ENCODE data around the gene BMP10. TPM values are rescaled to one million over a fixed set of nuclear protein-coding genes. Genes with fewer than 3 reads are reported as not detected.

The BMP10 gene
- total RNA-seq, 1 experiment from 2014 or later, result not detected

GRCh38 chr2:68906716-68907115, 35.5 kb upstream of the BMP10 start:
- intact Hi-C loops (cut with micrococcal nuclease; ENCODE audit: unreplicated experiment), result loop anchor here (5.0 kb wide), 1 partner anchor 444 kb away; no protein-coding TSS in a partner anchor
- BruUV-seq (replicated peaks), result no TSS peak
- TF ChIP-seq EZH2 (IDR thresholded peaks at IDR 0.05; ENCODE audit: borderline replicate concordance, low read depth, low read length, poor library complexity, severe bottlenecking) (no peak), CTCF (conservative IDR thresholded peaks at IDR 0.05; ENCODE audit: low read depth, low read length) (no peak)
- H3K36me3 ChIP-seq (ENCODE audit: insufficient read depth, low read length, poor library complexity, severe bottlenecking), result no peaks in the 10 kb centered on the region
- no peak overlapping the region for H3K27ac ChIP-seq (ENCODE audit: low read depth, low read length, poor library complexity, severe bottlenecking)
- no peak overlapping the region for H3K4me3 ChIP-seq (ENCODE audit: low read depth, low read length, poor library complexity, severe bottlenecking)
- peaks cover 2% of the 10 kb centered on the region for H3K9me3 ChIP-seq (ENCODE audit: low read depth, low read length, poor library complexity, severe bottlenecking)
- peaks cover 19% of the 10 kb centered on the region for H3K4me1 ChIP-seq (ENCODE audit: insufficient read depth, low read length, poor library complexity, severe bottlenecking)
- CTCF ChIA-PET, result no interaction called here
- no peaks in the 10 kb centered on the region for H3K27me3 ChIP-seq (replicated peaks; ENCODE audit: insufficient read depth, low read depth, low read length, poor library complexity)
- no peak for DNase-seq (ENCODE audit: low spot score)
- POLR2A ChIA-PET (ENCODE audit: low non-redundant PET), result no interaction called here

DNA sequence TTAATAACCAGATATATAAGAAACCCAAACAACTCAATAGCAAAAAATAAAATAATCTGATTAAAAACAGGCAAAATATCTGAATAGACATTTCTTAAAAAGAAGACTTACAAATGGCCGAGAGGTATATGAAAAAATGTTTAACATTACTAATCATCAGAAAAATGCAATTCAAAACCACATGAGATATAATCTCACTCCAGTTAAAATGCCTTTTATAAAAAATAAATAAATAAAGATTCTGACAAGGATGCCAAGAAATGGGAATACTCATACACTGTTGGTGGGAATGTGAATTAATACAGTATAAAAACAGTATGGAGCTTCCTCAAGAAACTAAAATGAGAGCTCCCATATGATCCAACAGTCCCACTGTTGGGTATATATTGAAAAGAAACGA, 33.9 kb upstream of the BMP10 start:
- Histone ChIP-seq H3K36me3 (ENCODE audit: insufficient read depth, low read length, poor library complexity, severe bottlenecking) (no peaks in the 10 kb centered on the region), H3K4me1 (ENCODE audit: insufficient read depth, low read length, poor library complexity, severe bottlenecking) (peaks cover 19% of the 10 kb centered on the region), H3K27ac (ENCODE audit: low read depth, low read length, poor library complexity, severe bottlenecking) (no peak overlapping the region), H3K27me3 (replicated peaks; ENCODE audit: insufficient read depth, low read depth, low read length, poor library complexity) (no peaks in the 10 kb centered on the region), H3K9me3 (ENCODE audit: low read depth, low read length, poor library complexity, severe bottlenecking) (peaks cover 7% of the 10 kb centered on the region), H3K4me3 (ENCODE audit: low read depth, low read length, poor library complexity, severe bottlenecking) (no peak overlapping the region)
- no TSS peak for BruUV-seq (replicated peaks)
- intact Hi-C loops (cut with micrococcal nuclease; ENCODE audit: unreplicated experiment), result loop anchor here (5.0 kb wide), 1 partner anchor 443 kb away; no protein-coding TSS in a partner anchor
- TF ChIP-seq CTCF (conservative IDR thresholded peaks at IDR 0.05; ENCODE audit: low read depth, low read length) (no peak), EZH2 (IDR thresholded peaks at IDR 0.05; ENCODE audit: borderline replicate concordance, low read depth, low read length, poor library complexity, severe bottlenecking) (no peak)
- POLR2A ChIA-PET (ENCODE audit: low non-redundant PET), result no interaction called here
- no peak for DNase-seq (ENCODE audit: low spot score)
- CTCF ChIA-PET, result no interaction called here

GRCh38 chr2:68901561-68901960, 30.4 kb upstream of the BMP10 start:
- H3K4me1 ChIP-seq (ENCODE audit: insufficient read depth, low read length, poor library complexity, severe bottlenecking), result peaks cover under 1% of the 10 kb centered on the region
- DNase-seq (ENCODE audit: low spot score), result no peak
- intact Hi-C loops (cut with micrococcal nuclease; ENCODE audit: unreplicated experiment), result no loop called here
- CTCF ChIA-PET, result interaction anchor here (0.6 kb wide), 1 partner anchor 424 kb away, joined by 4 read pairs; no protein-coding TSS in a partner anchor
- no peak overlapping the region for H3K27ac ChIP-seq (ENCODE audit: low read depth, low read length, poor library complexity, severe bottlenecking)
- POLR2A ChIA-PET (ENCODE audit: low non-redundant PET), result no interaction called here
- peaks cover 7% of the 10 kb centered on the region for H3K9me3 ChIP-seq (ENCODE audit: low read depth, low read length, poor library complexity, severe bottlenecking)
- H3K27me3 ChIP-seq (replicated peaks; ENCODE audit: insufficient read depth, low read depth, low read length, poor library complexity), result no peaks in the 10 kb centered on the region
- no peak overlapping the region for H3K4me3 ChIP-seq (ENCODE audit: low read depth, low read length, poor library complexity, severe bottlenecking)
- TF ChIP-seq CTCF (conservative IDR thresholded peaks at IDR 0.05; ENCODE audit: low read depth, low read length), result no peak
- TF ChIP-seq EZH2 (IDR thresholded peaks at IDR 0.05; ENCODE audit: borderline replicate concordance, low read depth, low read length, poor library complexity, severe bottlenecking), result no peak
- no peaks in the 10 kb centered on the region for H3K36me3 ChIP-seq (ENCODE audit: insufficient read depth, low read length, poor library complexity, severe bottlenecking)
- no TSS peak for BruUV-seq (replicated peaks)

Data from A673 (cell line).